HUES64 (cell line): ENCODE results near the gene TMCO1.
"Not testable (repeated sequence)": the region's sequence is repeated elsewhere in the genome, so short reads cannot be mapped to it uniquely, and the experiment has no call there.

Experiments
- H3K27ac ChIP-seq: 2 replicates; pipeline ENCODE4 v1.7.0; 2013; ENCODE audit warnings: low read depth, low read length, inconsistent platforms
- H3K27me3 ChIP-seq: 2 replicates; pipeline ENCODE4 v1.6.1; 2013; ENCODE audit warnings: mild to moderate bottlenecking, low read length; ENCODE audit not compliant: insufficient read depth
- H3K36me3 ChIP-seq: 2 replicates; pipeline ENCODE4 v1.6.1; 2013; ENCODE audit warnings: mild to moderate bottlenecking, low read length; ENCODE audit not compliant: insufficient read depth
- H3K4me1 ChIP-seq: 2 replicates; pipeline ENCODE4 v1.6.1; 2013; ENCODE audit warnings: mild to moderate bottlenecking, low read length, moderate library complexity; ENCODE audit not compliant: insufficient read depth
- H3K4me3 ChIP-seq: 2 replicates; pipeline ENCODE4 v1.5.1; 2013; ENCODE audit warnings: mild to moderate bottlenecking, low read length, moderate library complexity
- H3K9ac ChIP-seq: 2 replicates; pipeline ENCODE4 v1.6.1; 2013; ENCODE audit warnings: mild to moderate bottlenecking, low read depth, low read length
- H3K9me3 ChIP-seq: 2 replicates; pipeline ENCODE4 v1.6.1; 2013; ENCODE audit warnings: low read depth, low read length; ENCODE audit not compliant: insufficient read depth
- WGBS: fragments of 150-250, 120-280 bp; methylation state at CpG from one replicate; pipeline ENCODE4 v1.1.7; 2013; ENCODE audit warnings: missing lambda C conversion rate; 5-methylcytosine and 5-hydroxymethylcytosine counted together

Gene TMCO1

GRCh38 chr1:165744913-165745312, 23.8 kb downstream of the TMCO1 start:
- H3K9me3 ChIP-seq, H3K4me1 ChIP-seq, H3K27ac ChIP-seq, H3K4me3 ChIP-seq, H3K9ac ChIP-seq, H3K27me3 ChIP-seq: not testable (repeated sequence)
- 97% methylated on average over 1 of the region's 1 CpG for WGBS
- H3K36me3 ChIP-seq = peaks cover 32% of the 10 kb centered on the region

- Histone ChIP-seq H3K27ac (no peak overlapping the region), H3K36me3 (peaks cover 34% of the 10 kb centered on the region), H3K4me1 (no peaks in the 10 kb centered on the region), H3K4me3 (no peak overlapping the region), H3K9me3 (no peaks in the 10 kb centered on the region), H3K27me3 (no peaks in the 10 kb centered on the region), H3K9ac (no peak overlapping the region)
- WGBS = 94% methylated on average over 8 of the region's 8 CpGs
Measured at GRCh38 chr1:165742194-165742593, 26.5 kb downstream of the TMCO1 start.

- Histone ChIP-seq H3K27ac (no peak overlapping the region), H3K9ac (no peak overlapping the region), H3K36me3 (peaks cover 36% of the 10 kb centered on the region), H3K27me3 (no peaks in the 10 kb centered on the region), H3K4me3 (no peak overlapping the region), H3K9me3 (no peaks in the 10 kb centered on the region), H3K4me1 (no peaks in the 10 kb centered on the region)
- WGBS = 94% methylated on average over 1 of the region's 1 CpG
Measured at GRCh38 chr1:165738794-165739193, 29.9 kb downstream of the TMCO1 start.

- Histone ChIP-seq H3K27ac (no peak overlapping the region), H3K9ac (no peak overlapping the region), H3K27me3 (no peaks in the 10 kb centered on the region), H3K9me3 (no peaks in the 10 kb centered on the region), H3K36me3 (peaks cover 23% of the 10 kb centered on the region), H3K4me3 (no peak overlapping the region), H3K4me1 (no peaks in the 10 kb centered on the region)
Measured at GRCh38 chr1:165737196-165737595, 31.5 kb downstream of the TMCO1 start.

- WGBS = 97% methylated on average over 2 of the region's 3 CpGs
- H3K9ac ChIP-seq = no peak overlapping the region
- no peaks in the 10 kb centered on the region for H3K9me3 ChIP-seq
- H3K4me1 ChIP-seq = no peaks in the 10 kb centered on the region
- H3K27ac ChIP-seq = no peak overlapping the region
- H3K4me3 ChIP-seq = no peak overlapping the region
- H3K27me3 ChIP-seq = no peaks in the 10 kb centered on the region
- H3K36me3 ChIP-seq = peaks cover 8% of the 10 kb centered on the region; the same call in 1 of the 2 replicates
Measured at GRCh38 chr1:165734906-165735305, 33.8 kb downstream of the TMCO1 start.

- Histone ChIP-seq H3K4me1 (no peaks in the 10 kb centered on the region), H3K27ac (no peak overlapping the region), H3K4me3 (no peak overlapping the region), H3K36me3 (peaks cover 20% of the 10 kb centered on the region), H3K27me3 (no peaks in the 10 kb centered on the region), H3K9me3 (no peaks in the 10 kb centered on the region), H3K9ac (no peak overlapping the region)
- WGBS = no CpG with 5 or more reads among the region's 2 CpGs
Measured at GRCh38 chr1:165726841-165727240, 41.8 kb downstream of the TMCO1 start.

GRCh38 chr1:165726169-165726568, 42.5 kb downstream of the TMCO1 start:
- no CpG with 5 or more reads among the region's 2 CpGs for WGBS
- H3K36me3 ChIP-seq = peaks cover 20% of the 10 kb centered on the region
- H3K27ac ChIP-seq = no peak overlapping the region
- H3K9me3 ChIP-seq = no peaks in the 10 kb centered on the region
- H3K4me1 ChIP-seq = no peaks in the 10 kb centered on the region
- H3K27me3 ChIP-seq = no peaks in the 10 kb centered on the region
- no peak overlapping the region for H3K9ac ChIP-seq
- H3K4me3 ChIP-seq = no peak overlapping the region

GRCh38 chr1:165717918-165718515, 50.7 kb downstream of the TMCO1 start:
- Histone ChIP-seq H3K9ac (no peak overlapping the region), H3K4me1 (no peaks in the 10 kb centered on the region), H3K27ac (no peak overlapping the region), H3K27me3 (no peaks in the 10 kb centered on the region), H3K9me3 (no peaks in the 10 kb centered on the region), H3K4me3 (no peak overlapping the region), H3K36me3 (no peaks in the 10 kb centered on the region)
- WGBS = 45% methylated on average over 4 of the region's 4 CpGs

- H3K27ac ChIP-seq, H3K36me3 ChIP-seq, H3K27me3 ChIP-seq, H3K9me3 ChIP-seq, H3K9ac ChIP-seq, H3K4me3 ChIP-seq, H3K4me1 ChIP-seq: not testable (repeated sequence)
- WGBS = 94% methylated on average over 7 of the region's 8 CpGs
Measured at GRCh38 chr1:165716265-165717051, 52.2 kb downstream of the TMCO1 start.

GRCh38 chr1:165712764-165713163, 55.9 kb downstream of the TMCO1 start:
- Histone ChIP-seq H3K4me1 (no peaks in the 10 kb centered on the region), H3K27ac (no peak overlapping the region), H3K36me3 (no peaks in the 10 kb centered on the region), H3K9ac (no peak overlapping the region), H3K27me3 (no peaks in the 10 kb centered on the region), H3K4me3 (no peak overlapping the region), H3K9me3 (no peaks in the 10 kb centered on the region)
- WGBS = 100% methylated on average over 2 of the region's 5 CpGs

- H3K27me3 ChIP-seq = no peaks in the 10 kb centered on the region; the same call in 1 of the 2 replicates
- 91% methylated on average over 11 of the region's 11 CpGs for WGBS
- no peaks in the 10 kb centered on the region for H3K4me1 ChIP-seq
- H3K4me3 ChIP-seq = no peak overlapping the region
- no peaks in the 10 kb centered on the region for H3K9me3 ChIP-seq
- no peak overlapping the region for H3K27ac ChIP-seq
- no peaks in the 10 kb centered on the region for H3K36me3 ChIP-seq
- H3K9ac ChIP-seq = no peak overlapping the region
Measured at GRCh38 chr1:165707984-165708706, 60.5 kb downstream of the TMCO1 start.
